Dedifferentiated amniotic fluid mesenchymal stem cell (primary cell): ENCODE measurements around the gene IL4I1.

Source experiments
- DNase-seq: peaks from one replicate; pipeline ENCODE4 v3.0.0-alpha.2; 2016; ENCODE audit errors: extremely low spot score

IL4I1 gene

GRCh38 chr19:49879243-49879963 is 17.3 kb downstream of the IL4I1 start:
- no peak for DNase-seq

- DNase-seq = no peak
Measured at GRCh38 chr19:49878744-49879070, 18.0 kb downstream of the IL4I1 start.

GRCh38 chr19:49877879-49878743 is 18.6 kb downstream of the IL4I1 start:
- DNase-seq = peak; percentile 97

- peak; percentile 100 for DNase-seq
Measured at GRCh38 chr19:49877020-49877878, 19.4 kb downstream of the IL4I1 start, which contains the start of the genes AKT1S1 and TBC1D17. TSS of gene AKT1S1 (minus strand) at chr19:49877355. CDS start at chr19:49873295, 4,060 bp downstream. TSS of gene TBC1D17 (plus strand) at chr19:49877702. CDS start at chr19:49877724, 22 bp downstream.

- peak; percentile 98 for DNase-seq
Measured at GRCh38 chr19:49876422-49877019, 20.2 kb downstream of the IL4I1 start.

GRCh38 chr19:49875857-49876421 is 20.7 kb downstream of the IL4I1 start:
- DNase-seq = no peak

- DNase-seq = no peak
Measured at GRCh38 chr19:49875177-49875576, 21.5 kb downstream of the IL4I1 start.

- no peak for DNase-seq
Measured at GRCh38 chr19:49874503-49875157, 22.1 kb downstream of the IL4I1 start.

- no peak for DNase-seq
Measured at GRCh38 chr19:49873834-49874233, 22.9 kb downstream of the IL4I1 start.

- no peak for DNase-seq
Measured at GRCh38 chr19:49873129-49873521, 23.6 kb downstream of the IL4I1 start.

GRCh38 chr19:49872245-49873128 is 24.2 kb downstream of the IL4I1 start:
- no peak for DNase-seq

GRCh38 chr19:49871349-49871985 is 25.2 kb downstream of the IL4I1 start:
- DNase-seq = no peak

GRCh38 chr19:49870309-49870901 is 26.3 kb downstream of the IL4I1 start:
- DNase-seq = no peak

GRCh38 chr19:49869484-49870308 is 27.0 kb downstream of the IL4I1 start:
- DNase-seq = peak; percentile 100

- no peak for DNase-seq
Measured at GRCh38 chr19:49869009-49869483, 27.6 kb downstream of the IL4I1 start.

- peak; percentile 63 for DNase-seq
Measured at GRCh38 chr19:49866933-49867782, 29.5 kb downstream of the IL4I1 start, which contains the start of gene PNKP. TSS of gene PNKP (minus strand) at chr19:49867576. CDS start at chr19:49867204, 372 bp downstream.

GRCh38 chr19:49864890-49865289 is 31.8 kb downstream of the IL4I1 start:
- DNase-seq = no peak
